GM13976 (cell line): ENCODE measurements around the gene NKAIN2.

Experiments used
- DNase-seq: peaks from one replicate; pipeline ENCODE4 v3.0.0; 2012; ENCODE audit warnings: low spot score
- CTCF ChIP-seq: IDR thresholded peaks from 2 replicates; pipeline ENCODE4 v1.5.1; 2012; ENCODE audit warnings: borderline replicate concordance, mild to moderate bottlenecking; ENCODE audit not compliant: insufficient read depth; ENCODE audit errors: extremely low read depth, missing control alignments, control extremely low read depth
- in situ Hi-C: fragments of 300-500 bp; cut with MboI; formaldehyde crosslinking; loops from one replicate; pipeline ENCODE4 v1.12.0; 2022; ENCODE audit warnings: low sequenced_read_pairs, mixed read lengths, inconsistent platforms; ENCODE audit not compliant: unreplicated experiment

Gene NKAIN2

GRCh38 chr6:123873974-123874373 lies 70.3 kb downstream of the NKAIN2 start:
- in situ Hi-C loops, result no loop called here
- no peak for TF ChIP-seq CTCF
- no peak for DNase-seq

- no peak for DNase-seq
- in situ Hi-C loops, result no loop called here
- no peak for TF ChIP-seq CTCF
Observed at GRCh38 chr6:123875784-123876183, 72.1 kb downstream of the NKAIN2 start.

GRCh38 chr6:123879749-123880148 lies 76.1 kb downstream of the NKAIN2 start:
- DNase-seq, result no peak
- no peak for TF ChIP-seq CTCF
- in situ Hi-C loops, result no loop called here

GRCh38 chr6:123888771-123889513 lies 85.3 kb downstream of the NKAIN2 start:
- in situ Hi-C loops, result no loop called here
- DNase-seq, result no peak
- TF ChIP-seq CTCF, result no peak

- in situ Hi-C loops, result no loop called here
- DNase-seq, result no peak
- no peak for TF ChIP-seq CTCF
Observed at GRCh38 chr6:123895346-123895745, 91.7 kb downstream of the NKAIN2 start.

- no peak for TF ChIP-seq CTCF
- in situ Hi-C loops, result no loop called here
- DNase-seq, result no peak
Observed at GRCh38 chr6:123895806-123896205, 92.1 kb downstream of the NKAIN2 start.
